ENCODE measurements around the gene NUP107. TPM values are rescaled to one million over a fixed set of nuclear protein-coding genes. Genes with fewer than 3 reads are reported as not detected.

Gene NUP107
- total RNA-seq, 1 donor from 2014 or later: 51.1 TPM

DNA sequence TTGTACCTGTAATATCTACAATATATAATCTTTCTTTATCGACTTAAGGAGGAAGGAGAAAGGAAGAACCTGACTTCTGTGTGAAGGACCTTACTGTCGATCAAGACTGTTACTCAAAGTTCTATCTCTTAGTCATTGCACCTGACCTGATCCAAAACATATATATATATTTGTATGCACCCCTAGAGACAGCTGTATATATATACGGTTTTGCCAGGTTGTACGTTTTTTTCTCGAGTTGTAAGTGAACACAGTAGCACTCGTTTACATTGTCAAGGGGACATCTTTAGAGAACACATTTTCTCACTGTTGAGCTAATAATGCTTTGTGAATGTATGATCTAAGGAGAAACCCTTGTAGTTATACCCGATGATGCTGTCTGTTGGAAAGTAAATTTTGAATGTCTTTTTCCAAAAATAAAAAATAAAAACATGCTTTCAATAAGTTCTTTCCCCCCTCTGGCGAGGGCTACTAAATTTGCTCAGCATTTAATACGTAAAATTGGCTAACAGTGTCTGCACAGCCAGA is 58.7 kb downstream of the NUP107 start:
- peak overlapping the region; percentile 92 for H3K4me3 ChIP-seq (ENCODE audit: low read depth, low read length)
- no peak for DNase-seq (ENCODE audit: low read depth)
- TF ChIP-seq, protein P1, sequence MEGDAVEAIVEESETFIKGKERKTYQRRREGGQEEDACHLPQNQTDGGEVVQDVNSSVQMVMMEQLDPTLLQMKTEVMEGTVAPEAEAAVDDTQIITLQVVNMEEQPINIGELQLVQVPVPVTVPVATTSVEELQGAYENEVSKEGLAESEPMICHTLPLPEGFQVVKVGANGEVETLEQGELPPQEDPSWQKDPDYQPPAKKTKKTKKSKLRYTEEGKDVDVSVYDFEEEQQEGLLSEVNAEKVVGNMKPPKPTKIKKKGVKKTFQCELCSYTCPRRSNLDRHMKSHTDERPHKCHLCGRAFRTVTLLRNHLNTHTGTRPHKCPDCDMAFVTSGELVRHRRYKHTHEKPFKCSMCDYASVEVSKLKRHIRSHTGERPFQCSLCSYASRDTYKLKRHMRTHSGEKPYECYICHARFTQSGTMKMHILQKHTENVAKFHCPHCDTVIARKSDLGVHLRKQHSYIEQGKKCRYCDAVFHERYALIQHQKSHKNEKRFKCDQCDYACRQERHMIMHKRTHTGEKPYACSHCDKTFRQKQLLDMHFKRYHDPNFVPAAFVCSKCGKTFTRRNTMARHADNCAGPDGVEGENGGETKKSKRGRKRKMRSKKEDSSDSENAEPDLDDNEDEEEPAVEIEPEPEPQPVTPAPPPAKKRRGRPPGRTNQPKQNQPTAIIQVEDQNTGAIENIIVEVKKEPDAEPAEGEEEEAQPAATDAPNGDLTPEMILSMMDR (IDR thresholded peaks at IDR 0.05; ENCODE audit: insufficient read depth, low read length, poor library complexity, severe bottlenecking): no peak

DNA sequence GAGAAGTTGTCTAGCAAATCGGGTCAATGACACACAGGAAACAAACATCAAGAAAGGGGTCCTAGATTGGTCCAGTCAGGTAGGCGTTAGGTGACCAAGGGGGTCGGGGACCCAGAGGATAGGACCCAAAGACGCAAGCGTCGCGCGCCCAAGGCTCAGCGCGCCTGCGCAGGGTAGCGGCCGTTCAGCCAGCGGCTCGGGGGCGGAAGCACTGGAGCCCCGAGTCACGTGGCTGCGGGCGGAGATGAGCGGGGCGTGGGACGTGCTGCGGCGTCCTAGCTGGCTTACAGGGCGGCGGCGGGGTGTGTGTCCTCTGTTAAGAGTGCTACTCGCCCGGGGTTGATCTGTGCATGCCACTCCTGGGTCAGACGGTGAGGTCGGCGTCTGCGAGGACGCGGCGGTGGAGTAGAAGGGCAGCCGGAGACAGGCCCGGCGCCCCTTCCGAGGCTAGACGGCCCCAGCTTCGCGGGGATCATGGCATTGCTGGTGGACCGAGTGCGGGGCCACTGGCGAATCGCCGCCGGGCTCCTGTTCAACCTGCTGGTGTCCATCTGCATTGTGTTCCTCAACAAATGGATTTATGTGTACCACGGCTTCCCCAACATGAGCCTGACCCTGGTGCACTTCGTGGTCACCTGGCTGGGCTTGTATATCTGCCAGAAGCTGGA is 59.3 kb downstream of the NUP107 start, which contains the start of gene SLC35E3:
Gene SLC35E3, plus strand, starts transcription at position 273 of the 668 bp plus-strand sequence. Its CDS starts 202 bp downstream, at position 475.
- H3K36me3 ChIP-seq (ENCODE audit: control insufficient read depth, insufficient read depth, low read length): no peaks in the 10 kb centered on the region
- H3K4me3 ChIP-seq (ENCODE audit: low read depth, low read length): peak within 1 kb of the TSS; percentile 92
- TF ChIP-seq, protein P1 (IDR thresholded peaks at IDR 0.05; ENCODE audit: insufficient read depth, low read length, poor library complexity, severe bottlenecking): no peak
- peak; percentile 60 for DNase-seq (ENCODE audit: low read depth)
- H3K27me3 ChIP-seq (ENCODE audit: control insufficient read depth, insufficient read depth, low read length): no peaks in the 10 kb centered on the region

More for the DNA sequence above, 58.7 kb downstream of the NUP107 start:
- no peaks in the 10 kb centered on the region for H3K27me3 ChIP-seq (ENCODE audit: control insufficient read depth, insufficient read depth, low read length)
- no peaks in the 10 kb centered on the region for H3K36me3 ChIP-seq (ENCODE audit: control insufficient read depth, insufficient read depth, low read length)

DNA sequence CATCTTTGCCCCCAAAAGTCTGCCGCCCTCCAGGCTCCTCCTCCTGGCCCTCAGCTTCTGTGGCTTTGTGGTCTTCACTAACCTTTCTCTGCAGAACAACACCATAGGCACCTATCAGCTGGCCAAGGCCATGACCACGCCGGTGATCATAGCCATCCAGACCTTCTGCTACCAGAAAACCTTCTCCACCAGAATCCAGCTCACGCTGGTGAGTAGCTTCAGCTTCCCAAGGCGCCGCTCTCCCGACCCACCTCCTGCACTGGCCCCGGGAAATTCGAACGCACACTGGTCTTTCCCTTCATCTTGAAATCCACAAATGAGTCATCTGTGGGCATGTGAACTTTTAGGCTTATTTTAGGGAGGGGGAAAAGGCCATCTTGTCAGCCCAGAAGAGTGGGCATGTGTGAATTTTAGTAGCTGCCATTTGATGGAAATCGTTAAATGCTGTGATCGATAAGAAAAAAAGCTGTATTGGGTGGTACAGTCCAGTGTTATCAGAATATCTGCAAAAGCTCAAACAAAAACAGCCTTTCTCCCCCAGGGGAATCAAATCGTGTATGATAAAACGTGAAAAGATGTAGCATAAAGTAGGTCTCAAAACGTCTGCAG is 59.9 kb downstream of the NUP107 start:
- no peaks in the 10 kb centered on the region for H3K27me3 ChIP-seq (ENCODE audit: control insufficient read depth, insufficient read depth, low read length)
- no peaks in the 10 kb centered on the region for H3K36me3 ChIP-seq (ENCODE audit: control insufficient read depth, insufficient read depth, low read length)
- TF ChIP-seq, protein P1 (IDR thresholded peaks at IDR 0.05; ENCODE audit: insufficient read depth, low read length, poor library complexity, severe bottlenecking): no peak
- DNase-seq (ENCODE audit: low read depth): peak; percentile 34
- H3K4me3 ChIP-seq (ENCODE audit: low read depth, low read length): peak overlapping the region; percentile 92

DNA sequence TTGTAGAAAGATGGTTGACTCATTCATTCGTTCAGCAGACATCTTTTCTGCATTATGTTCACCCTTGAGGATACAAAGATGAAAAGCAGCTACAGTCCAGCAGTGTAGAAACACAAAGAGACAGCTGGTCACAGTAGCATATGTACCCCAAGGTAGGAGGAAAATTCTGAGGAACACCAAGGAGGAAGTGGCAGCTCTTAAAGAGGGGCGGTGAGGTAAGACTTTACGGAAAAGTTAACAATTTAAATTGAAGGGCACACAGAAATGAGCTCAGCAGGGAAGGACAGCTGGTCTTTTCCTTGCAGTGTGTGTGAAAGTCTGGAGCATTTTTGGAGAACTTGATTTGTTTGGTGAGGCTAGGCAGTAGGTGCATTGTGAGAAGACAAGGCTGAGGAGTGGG is 62.7 kb downstream of the NUP107 start:
- no peaks in the 10 kb centered on the region for H3K27me3 ChIP-seq (ENCODE audit: control insufficient read depth, insufficient read depth, low read length)
- no peak overlapping the region for H3K4me3 ChIP-seq (ENCODE audit: low read depth, low read length)
- TF ChIP-seq, protein P1 (IDR thresholded peaks at IDR 0.05; ENCODE audit: insufficient read depth, low read length, poor library complexity, severe bottlenecking): no peak
- H3K36me3 ChIP-seq (ENCODE audit: control insufficient read depth, insufficient read depth, low read length): no peaks in the 10 kb centered on the region
- no peak for DNase-seq (ENCODE audit: low read depth)

DNA sequence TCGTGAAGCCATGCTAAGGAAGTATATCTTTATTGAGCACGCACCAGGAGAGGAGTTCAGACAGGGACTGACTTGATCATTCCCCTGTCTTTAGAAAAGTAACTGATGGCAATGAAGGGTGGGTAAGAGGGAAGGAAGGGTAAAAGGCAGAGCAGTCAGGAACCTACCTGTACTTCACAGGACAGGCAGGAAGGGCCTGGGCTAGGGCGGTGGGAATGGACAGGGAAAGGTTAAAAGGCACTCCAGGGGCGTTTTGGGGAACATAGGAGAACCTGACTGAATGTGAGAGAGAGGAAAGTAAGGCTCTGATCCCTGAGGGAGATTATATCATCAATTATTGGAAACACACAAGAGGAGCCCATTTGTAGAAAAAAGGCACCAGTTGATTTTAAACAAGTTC is 63.1 kb downstream of the NUP107 start:
- H3K27me3 ChIP-seq (ENCODE audit: control insufficient read depth, insufficient read depth, low read length): no peaks in the 10 kb centered on the region
- no peaks in the 10 kb centered on the region for H3K36me3 ChIP-seq (ENCODE audit: control insufficient read depth, insufficient read depth, low read length)
- TF ChIP-seq, protein P1 (IDR thresholded peaks at IDR 0.05; ENCODE audit: insufficient read depth, low read length, poor library complexity, severe bottlenecking): no peak
- H3K4me3 ChIP-seq (ENCODE audit: low read depth, low read length): no peak overlapping the region
- no peak for DNase-seq (ENCODE audit: low read depth)

Measured in kidney epithelial cell (primary cell).